IPS-NIHi11 (cell line): ENCODE measurements around the gene MCEE.
"Not testable (repeated sequence)": the region's sequence is repeated elsewhere in the genome, so short reads cannot be mapped to it uniquely, and the experiment has no call there.

Source experiments
- DNase-seq: peaks from one replicate; pipeline ENCODE4 v3.0.0; 2012; ENCODE audit warnings: mixed read lengths, low spot score

The MCEE gene

GRCh38 chr2:71126957-71127356 is 3.1 kb downstream of the MCEE start:
- no peak for DNase-seq

GRCh38 chr2:71125506-71126294 is 4.3 kb downstream of the MCEE start:
- DNase-seq: no peak

GRCh38 chr2:71122387-71123298 is 7.4 kb downstream of the MCEE start:
- no peak for DNase-seq

GRCh38 chr2:71121479-71121878 is 8.6 kb downstream of the MCEE start:
- DNase-seq: no peak

GRCh38 chr2:71120195-71120594 is 9.8 kb downstream of the MCEE start:
- no peak for DNase-seq

GRCh38 chr2:71117063-71117462 is 13.0 kb downstream of the MCEE start:
- DNase-seq: no peak

- DNase-seq: no peak
Measured at GRCh38 chr2:71113843-71114242, 16.2 kb downstream of the MCEE start.

GRCh38 chr2:71108091-71108490 is 21.9 kb downstream of the MCEE start:
- DNase-seq: no peak

GRCh38 chr2:71106463-71106862 is 23.6 kb downstream of the MCEE start:
- DNase-seq: not testable (repeated sequence)

- DNase-seq: no peak
Measured at GRCh38 chr2:71103809-71104208, 26.2 kb downstream of the MCEE start.

GRCh38 chr2:71102981-71103681 is 26.9 kb downstream of the MCEE start:
- DNase-seq: peak; percentile 60

GRCh38 chr2:71101656-71102055 is 28.4 kb downstream of the MCEE start:
- DNase-seq: no peak

- peak; percentile 79 for DNase-seq
Measured at GRCh38 chr2:71100195-71100964, 29.6 kb downstream of the MCEE start.

GRCh38 chr2:71092491-71093260 is 37.4 kb downstream of the MCEE start:
- not testable (repeated sequence) for DNase-seq

- DNase-seq: not testable (repeated sequence)
Measured at GRCh38 chr2:71091808-71092207, 38.2 kb downstream of the MCEE start.

- not testable (repeated sequence) for DNase-seq
Measured at GRCh38 chr2:71089475-71089874, 40.6 kb downstream of the MCEE start.

- DNase-seq: not testable (repeated sequence)
Measured at GRCh38 chr2:71085325-71086003, 44.6 kb downstream of the MCEE start.

GRCh38 chr2:71083752-71084312 is 46.2 kb downstream of the MCEE start:
- not testable (repeated sequence) for DNase-seq

GRCh38 chr2:71083297-71083696 is 46.7 kb downstream of the MCEE start:
- DNase-seq: not testable (repeated sequence)
